ENCODE results near the gene OR51M1.
"Not testable (repeated sequence)": the region's sequence is repeated elsewhere in the genome, so short reads cannot be mapped to it uniquely, and the experiment has no call there.

OR51M1 gene

GRCh38 chr11:5383576-5383975 is at the start of gene OR51M1:
OR51M1 (plus strand) TSS chr11:5383812; CDS start chr11:5389399, 5,587 bp downstream.
- DNase-seq: no peak

- DNase-seq: no peak
Measured at GRCh38 chr11:5335170-5335569, 48.4 kb upstream of the OR51M1 start.

GRCh38 chr11:5336331-5336730 is 47.3 kb upstream of the OR51M1 start:
- no peak for DNase-seq

GRCh38 chr11:5337253-5337652 is 46.4 kb upstream of the OR51M1 start:
- not testable (repeated sequence) for DNase-seq

- DNase-seq: no peak
Measured at GRCh38 chr11:5339771-5340322, 43.8 kb upstream of the OR51M1 start.

GRCh38 chr11:5343474-5344335 is 39.9 kb upstream of the OR51M1 start, which contains the start of gene OR51B5:
OR51B5 (minus strand) TSS chr11:5343524; CDS start chr11:5343524, 0 bp downstream.
- DNase-seq: no peak

GRCh38 chr11:5345831-5346230 is 37.8 kb upstream of the OR51M1 start:
- no peak for DNase-seq

GRCh38 chr11:5348551-5349194 is 34.9 kb upstream of the OR51M1 start:
- DNase-seq: no peak

GRCh38 chr11:5349550-5349949 is 34.1 kb upstream of the OR51M1 start:
- no peak for DNase-seq

- DNase-seq: no peak
Measured at GRCh38 chr11:5351208-5351607, 32.4 kb upstream of the OR51M1 start, which contains the start of gene OR51B6. OR51B6 (plus strand) TSS chr11:5351508; CDS start chr11:5351508, 0 bp downstream.

- not testable (repeated sequence) for DNase-seq
Measured at GRCh38 chr11:5356031-5356430, 27.6 kb upstream of the OR51M1 start.

GRCh38 chr11:5362017-5362625 is 21.5 kb upstream of the OR51M1 start:
- no peak for DNase-seq

GRCh38 chr11:5363679-5364078 is 19.9 kb upstream of the OR51M1 start:
- no peak for DNase-seq

- DNase-seq: no peak
Measured at GRCh38 chr11:5364214-5364613, 19.4 kb upstream of the OR51M1 start.

GRCh38 chr11:5366365-5366764 is 17.2 kb upstream of the OR51M1 start:
- not testable (repeated sequence) for DNase-seq

- no peak for DNase-seq
Measured at GRCh38 chr11:5366856-5367255, 16.8 kb upstream of the OR51M1 start.

GRCh38 chr11:5367448-5368074 is 16.1 kb upstream of the OR51M1 start:
- DNase-seq: no peak

- no peak for DNase-seq
Measured at GRCh38 chr11:5368502-5369043, 15.0 kb upstream of the OR51M1 start.

- no peak for DNase-seq
Measured at GRCh38 chr11:5369789-5370188, 13.8 kb upstream of the OR51M1 start.

- no peak for DNase-seq
Measured at GRCh38 chr11:5380740-5381342, 2.8 kb upstream of the OR51M1 start.

- DNase-seq: no peak
Measured at GRCh38 chr11:5384335-5384734, 723 bp downstream of the OR51M1 start.

- DNase-seq: no peak
Measured at GRCh38 chr11:5390210-5390609, 6.6 kb downstream of the OR51M1 start.

All from left hindlimb (tissue), 1 donor.